ENCODE measurements around the gene EPN1. TPM values are rescaled to one million over a fixed set of nuclear protein-coding genes. Genes with fewer than 3 reads are reported as not detected.

EPN1 gene
- total and polyA plus RNA-seq, 9 of the 15 experiments (the other 6 are each of a cell fraction or from before 2014, with no cell fraction given) = 0.08 to 138 (median 12.7) TPM

DNA sequence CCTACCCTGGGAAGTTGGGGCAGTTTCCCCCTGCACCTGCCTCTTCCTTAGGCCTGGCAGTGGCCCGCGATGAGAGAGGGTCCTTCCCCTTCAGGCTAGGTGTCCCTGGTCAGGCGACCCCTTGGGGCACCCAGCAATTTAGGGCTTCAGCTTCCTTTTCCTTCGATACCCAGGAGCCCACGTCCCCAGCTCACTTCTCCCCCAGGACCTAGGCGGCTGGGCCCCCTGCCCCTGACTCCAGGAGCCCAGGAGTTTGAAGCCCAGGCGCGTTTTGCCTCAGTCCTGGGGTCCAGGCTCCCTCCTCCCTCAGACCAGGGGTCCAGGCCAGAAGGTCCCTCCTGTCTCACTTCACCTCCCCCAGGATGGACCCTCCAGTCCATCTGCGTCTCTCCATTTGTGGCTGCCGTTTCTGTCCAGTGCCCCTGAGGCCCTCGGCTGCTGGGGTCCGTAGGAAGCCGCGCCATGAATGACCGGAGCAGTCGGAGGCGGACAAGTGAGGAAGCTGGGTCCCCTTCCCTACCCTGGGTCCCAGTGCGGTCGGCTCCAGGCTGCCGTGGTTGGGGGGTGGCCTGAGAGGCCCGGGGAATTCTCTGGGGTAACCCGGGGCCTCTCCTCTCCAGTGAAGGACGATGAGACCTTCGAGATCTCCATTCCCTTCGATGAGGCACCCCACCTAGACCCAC lies 26.3 kb upstream of the EPN1 start (continued):
- TF ChIP-seq, protein P1, sequence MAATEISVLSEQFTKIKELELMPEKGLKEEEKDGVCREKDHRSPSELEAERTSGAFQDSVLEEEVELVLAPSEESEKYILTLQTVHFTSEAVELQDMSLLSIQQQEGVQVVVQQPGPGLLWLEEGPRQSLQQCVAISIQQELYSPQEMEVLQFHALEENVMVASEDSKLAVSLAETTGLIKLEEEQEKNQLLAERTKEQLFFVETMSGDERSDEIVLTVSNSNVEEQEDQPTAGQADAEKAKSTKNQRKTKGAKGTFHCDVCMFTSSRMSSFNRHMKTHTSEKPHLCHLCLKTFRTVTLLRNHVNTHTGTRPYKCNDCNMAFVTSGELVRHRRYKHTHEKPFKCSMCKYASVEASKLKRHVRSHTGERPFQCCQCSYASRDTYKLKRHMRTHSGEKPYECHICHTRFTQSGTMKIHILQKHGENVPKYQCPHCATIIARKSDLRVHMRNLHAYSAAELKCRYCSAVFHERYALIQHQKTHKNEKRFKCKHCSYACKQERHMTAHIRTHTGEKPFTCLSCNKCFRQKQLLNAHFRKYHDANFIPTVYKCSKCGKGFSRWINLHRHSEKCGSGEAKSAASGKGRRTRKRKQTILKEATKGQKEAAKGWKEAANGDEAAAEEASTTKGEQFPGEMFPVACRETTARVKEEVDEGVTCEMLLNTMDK (IDR thresholded peaks at IDR 0.05; ENCODE audit: borderline replicate concordance, insufficient read depth, low read depth, low read length, poor library complexity, severe bottlenecking) = no peak
- TF ChIP-seq, protein P2, sequence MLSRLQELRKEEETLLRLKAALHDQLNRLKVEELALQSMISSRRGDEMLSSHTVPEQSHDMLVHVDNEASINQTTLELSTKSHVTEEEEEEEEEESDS (CRISPR knock-in tag; IDR thresholded peaks at IDR 0.05) = no peak
- TF ChIP-seq SRF (CRISPR knock-in tag; IDR thresholded peaks at IDR 0.05) = no peak
- TF ChIP-seq, protein P3, sequence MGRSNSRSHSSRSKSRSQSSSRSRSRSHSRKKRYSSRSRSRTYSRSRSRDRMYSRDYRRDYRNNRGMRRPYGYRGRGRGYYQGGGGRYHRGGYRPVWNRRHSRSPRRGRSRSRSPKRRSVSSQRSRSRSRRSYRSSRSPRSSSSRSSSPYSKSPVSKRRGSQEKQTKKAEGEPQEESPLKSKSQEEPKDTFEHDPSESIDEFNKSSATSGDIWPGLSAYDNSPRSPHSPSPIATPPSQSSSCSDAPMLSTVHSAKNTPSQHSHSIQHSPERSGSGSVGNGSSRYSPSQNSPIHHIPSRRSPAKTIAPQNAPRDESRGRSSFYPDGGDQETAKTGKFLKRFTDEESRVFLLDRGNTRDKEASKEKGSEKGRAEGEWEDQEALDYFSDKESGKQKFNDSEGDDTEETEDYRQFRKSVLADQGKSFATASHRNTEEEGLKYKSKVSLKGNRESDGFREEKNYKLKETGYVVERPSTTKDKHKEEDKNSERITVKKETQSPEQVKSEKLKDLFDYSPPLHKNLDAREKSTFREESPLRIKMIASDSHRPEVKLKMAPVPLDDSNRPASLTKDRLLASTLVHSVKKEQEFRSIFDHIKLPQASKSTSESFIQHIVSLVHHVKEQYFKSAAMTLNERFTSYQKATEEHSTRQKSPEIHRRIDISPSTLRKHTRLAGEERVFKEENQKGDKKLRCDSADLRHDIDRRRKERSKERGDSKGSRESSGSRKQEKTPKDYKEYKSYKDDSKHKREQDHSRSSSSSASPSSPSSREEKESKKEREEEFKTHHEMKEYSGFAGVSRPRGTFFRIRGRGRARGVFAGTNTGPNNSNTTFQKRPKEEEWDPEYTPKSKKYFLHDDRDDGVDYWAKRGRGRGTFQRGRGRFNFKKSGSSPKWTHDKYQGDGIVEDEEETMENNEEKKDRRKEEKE (IDR thresholded peaks at IDR 0.05; ENCODE audit: borderline replicate concordance in 1 of 2, control insufficient read depth in 1 of 2, low read depth in 2 of 2, low read length in 1 of 2) = no peak
- TF ChIP-seq ZNF75A (CRISPR knock-in tag; IDR thresholded peaks at IDR 0.05) = no peak
- TF ChIP-seq TEAD1 (CRISPR knock-in tag; IDR thresholded peaks at IDR 0.05) = no peak
- TF ChIP-seq GTF2A2 (tag; IDR thresholded peaks at IDR 0.05) = no peak
- no peak for TF ChIP-seq HLTF (IDR thresholded peaks at IDR 0.05)
- no peak for TF ChIP-seq MBD2 (IDR thresholded peaks at IDR 0.05; ENCODE audit: borderline replicate concordance, low read depth)
- no peak for TF ChIP-seq RBM25 (IDR thresholded peaks at IDR 0.05; ENCODE audit: low read depth, low read length, severe bottlenecking)
- no peak for TF ChIP-seq CBX1 (IDR thresholded peaks at IDR 0.05; ENCODE audit: low read depth)
- TF ChIP-seq ATF7 (IDR thresholded peaks at IDR 0.05) = no peak
- TF ChIP-seq SMARCB1 (IDR thresholded peaks at IDR 0.05; ENCODE audit: insufficient read length, low read depth) = no peak
- TF ChIP-seq, protein P4, sequence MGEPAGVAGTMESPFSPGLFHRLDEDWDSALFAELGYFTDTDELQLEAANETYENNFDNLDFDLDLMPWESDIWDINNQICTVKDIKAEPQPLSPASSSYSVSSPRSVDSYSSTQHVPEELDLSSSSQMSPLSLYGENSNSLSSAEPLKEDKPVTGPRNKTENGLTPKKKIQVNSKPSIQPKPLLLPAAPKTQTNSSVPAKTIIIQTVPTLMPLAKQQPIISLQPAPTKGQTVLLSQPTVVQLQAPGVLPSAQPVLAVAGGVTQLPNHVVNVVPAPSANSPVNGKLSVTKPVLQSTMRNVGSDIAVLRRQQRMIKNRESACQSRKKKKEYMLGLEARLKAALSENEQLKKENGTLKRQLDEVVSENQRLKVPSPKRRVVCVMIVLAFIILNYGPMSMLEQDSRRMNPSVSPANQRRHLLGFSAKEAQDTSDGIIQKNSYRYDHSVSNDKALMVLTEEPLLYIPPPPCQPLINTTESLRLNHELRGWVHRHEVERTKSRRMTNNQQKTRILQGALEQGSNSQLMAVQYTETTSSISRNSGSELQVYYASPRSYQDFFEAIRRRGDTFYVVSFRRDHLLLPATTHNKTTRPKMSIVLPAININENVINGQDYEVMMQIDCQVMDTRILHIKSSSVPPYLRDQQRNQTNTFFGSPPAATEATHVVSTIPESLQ (CRISPR knock-in tag; IDR thresholded peaks at IDR 0.05) = no peak
- TF ChIP-seq NR3C1 (CRISPR knock-in tag; IDR thresholded peaks at IDR 0.05) = no peak
- no peak for TF ChIP-seq ZNF717 (CRISPR knock-in tag; IDR thresholded peaks at IDR 0.05)
- TF ChIP-seq, protein P5, sequence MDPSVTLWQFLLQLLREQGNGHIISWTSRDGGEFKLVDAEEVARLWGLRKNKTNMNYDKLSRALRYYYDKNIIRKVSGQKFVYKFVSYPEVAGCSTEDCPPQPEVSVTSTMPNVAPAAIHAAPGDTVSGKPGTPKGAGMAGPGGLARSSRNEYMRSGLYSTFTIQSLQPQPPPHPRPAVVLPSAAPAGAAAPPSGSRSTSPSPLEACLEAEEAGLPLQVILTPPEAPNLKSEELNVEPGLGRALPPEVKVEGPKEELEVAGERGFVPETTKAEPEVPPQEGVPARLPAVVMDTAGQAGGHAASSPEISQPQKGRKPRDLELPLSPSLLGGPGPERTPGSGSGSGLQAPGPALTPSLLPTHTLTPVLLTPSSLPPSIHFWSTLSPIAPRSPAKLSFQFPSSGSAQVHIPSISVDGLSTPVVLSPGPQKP (CRISPR knock-in tag; IDR thresholded peaks at IDR 0.05) = no peak
